Adrenal gland (tissue), 5 donors: Measurements from ENCODE around the gene BATF3.

Experiments used
- POLR2A ChIP-seq, 2 donors: fragments of 450-650 bp; IDR thresholded peaks; one replicate each; pipeline ENCODE4 v1.6.1; 2017; ENCODE audit warnings: antibody characterized with exemption in 2 of 2, mild to moderate bottlenecking in 2 of 2, moderate library complexity in 1 of 2
- TF ChIP-seq, protein P1 (sequence below), 6 experiments: fragments of 450-650 bp in 4 of 6; fragments of 200-600 bp in 2 of 6; sonication (generic) in 1 of 6; IDR thresholded peaks; 1 replicate in 5 of 6; 2 replicates in 1 of 6; pipeline versions ENCODE4 v1.5.1 to v1.8.0; 2016 to 2021; ENCODE audit warnings: antibody characterized with exemption in 6 of 6, mild to moderate bottlenecking in 2 of 6, moderate library complexity in 1 of 6
- donor health status: DM: no; HTN: no; CAD: no.

DNA sequence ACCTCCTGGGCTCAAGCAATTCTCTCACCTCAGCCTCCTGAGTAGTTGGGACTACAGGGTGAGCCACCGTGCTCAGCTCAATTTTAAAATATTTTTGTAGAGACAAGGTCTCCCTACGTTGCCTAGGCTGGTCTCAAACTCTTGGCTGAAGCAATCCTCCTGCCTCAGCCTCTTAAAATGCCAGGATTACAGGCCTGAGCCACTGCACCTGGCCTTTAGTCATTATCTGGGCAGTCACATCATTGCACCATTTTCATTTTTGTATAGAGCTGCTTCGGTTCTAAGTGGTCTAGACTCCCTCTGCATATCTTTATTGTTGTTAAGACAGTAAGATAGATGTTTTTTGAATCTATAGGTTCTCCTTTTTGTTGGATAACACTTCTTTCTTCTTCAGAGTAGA lies 51.2 kb downstream of the BATF3 start:
- TF ChIP-seq, protein P1, sequence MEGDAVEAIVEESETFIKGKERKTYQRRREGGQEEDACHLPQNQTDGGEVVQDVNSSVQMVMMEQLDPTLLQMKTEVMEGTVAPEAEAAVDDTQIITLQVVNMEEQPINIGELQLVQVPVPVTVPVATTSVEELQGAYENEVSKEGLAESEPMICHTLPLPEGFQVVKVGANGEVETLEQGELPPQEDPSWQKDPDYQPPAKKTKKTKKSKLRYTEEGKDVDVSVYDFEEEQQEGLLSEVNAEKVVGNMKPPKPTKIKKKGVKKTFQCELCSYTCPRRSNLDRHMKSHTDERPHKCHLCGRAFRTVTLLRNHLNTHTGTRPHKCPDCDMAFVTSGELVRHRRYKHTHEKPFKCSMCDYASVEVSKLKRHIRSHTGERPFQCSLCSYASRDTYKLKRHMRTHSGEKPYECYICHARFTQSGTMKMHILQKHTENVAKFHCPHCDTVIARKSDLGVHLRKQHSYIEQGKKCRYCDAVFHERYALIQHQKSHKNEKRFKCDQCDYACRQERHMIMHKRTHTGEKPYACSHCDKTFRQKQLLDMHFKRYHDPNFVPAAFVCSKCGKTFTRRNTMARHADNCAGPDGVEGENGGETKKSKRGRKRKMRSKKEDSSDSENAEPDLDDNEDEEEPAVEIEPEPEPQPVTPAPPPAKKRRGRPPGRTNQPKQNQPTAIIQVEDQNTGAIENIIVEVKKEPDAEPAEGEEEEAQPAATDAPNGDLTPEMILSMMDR (IDR thresholded peaks at IDR 0.05), result no peak
- no peak for TF ChIP-seq POLR2A (IDR thresholded peaks at IDR 0.05)
